Gastroesophageal sphincter (tissue), 4 donors: ENCODE results near the gene TFAM. TPM values are rescaled to one million over a fixed set of nuclear protein-coding genes. Genes with fewer than 3 reads are reported as not detected.

ENCODE experiments used
- ATAC-seq: fragments of 150-250 bp; one replicate; pipeline ENCODE4 v1.9.1; 2016; ENCODE audit warnings: mild to moderate bottlenecking, moderate library complexity
- H3K27ac ChIP-seq, 4 donors: fragments of 200-600 bp; sonication (generic) in 3 of 4; 1 replicate in 3 of 4; 2 replicates in 1 of 4; pipeline ENCODE4 v1.5.1; 2016 to 2019
- H3K27me3 ChIP-seq: fragments of 200-600 bp; sonication (generic); one replicate; pipeline ENCODE4 v1.5.1; 2019
- H3K36me3 ChIP-seq, 2 donors: fragments of 200-600 bp; sonication (generic); one replicate each; pipeline ENCODE4 v1.5.1; 2019; ENCODE audit warnings: control low read depth in 1 of 2
- H3K4me1 ChIP-seq, 3 donors: fragments of 200-600 bp; sonication (generic); 1 replicate in 2 of 3; 2 replicates in 1 of 3; pipeline ENCODE4 v1.5.1; 2016 to 2019; ENCODE audit warnings: control low read depth in 2 of 3
- H3K4me3 ChIP-seq, 2 donors: fragments of 200-600 bp; sonication (generic); one replicate each; pipeline ENCODE4 v1.5.1; 2019; ENCODE audit warnings: mild to moderate bottlenecking in 1 of 2, moderate library complexity in 1 of 2
- H3K9me3 ChIP-seq, 3 donors: fragments of 200-600 bp; sonication (generic); one replicate each; pipeline ENCODE4 v1.5.1; 2017 to 2019; ENCODE audit warnings: control low read depth in 2 of 3
- CTCF ChIP-seq, 4 experiments: fragments of 200-600 bp in 2 of 4; fragments of 450-650 bp in 2 of 4; sonication (generic) in 1 of 4; IDR thresholded peaks; one replicate each; pipeline ENCODE4 v1.5.1; 2017 to 2019; ENCODE audit warnings: antibody characterized with exemption in 4 of 4, mild to moderate bottlenecking in 2 of 4, moderate library complexity in 2 of 4
- EP300 ChIP-seq: sonication (generic); formaldehyde crosslinking; IDR thresholded peaks from one replicate; pipeline ENCODE4 v1.6.1; 2017; ENCODE audit warnings: antibody characterized with exemption, mild to moderate bottlenecking
- POLR2A ChIP-seq, 2 donors: fragments of 450-650 bp; IDR thresholded peaks; one replicate each; pipeline ENCODE4 v1.6.1; 2017; ENCODE audit warnings: antibody characterized with exemption in 2 of 2, mild to moderate bottlenecking in 2 of 2, moderate library complexity in 1 of 2
- POLR2AphosphoS5 ChIP-seq: sonication (generic); formaldehyde crosslinking; IDR thresholded peaks from one replicate; pipeline ENCODE4 v1.6.1; 2017; ENCODE audit warnings: antibody characterized with exemption
- WGBS, 2 donors: methylation state at CpG; one replicate each; pipeline ENCODE4 v1.1.5; 2018; ENCODE audit warnings: low coverage in 1 of 2; 5-methylcytosine and 5-hydroxymethylcytosine counted together
- total RNA-seq, 4 donors: library from RNA; depleted of rRNA; stranded (reverse); fragments of >200 nt; gene quantifications; one replicate each; pipeline ENCODE4 v1.1.0, GENCODE V29; 2016

TFAM gene
- total RNA-seq, 4 donors from 2014 or later, result 17.5 to 29.1 (median 21.2) TPM

DNA sequence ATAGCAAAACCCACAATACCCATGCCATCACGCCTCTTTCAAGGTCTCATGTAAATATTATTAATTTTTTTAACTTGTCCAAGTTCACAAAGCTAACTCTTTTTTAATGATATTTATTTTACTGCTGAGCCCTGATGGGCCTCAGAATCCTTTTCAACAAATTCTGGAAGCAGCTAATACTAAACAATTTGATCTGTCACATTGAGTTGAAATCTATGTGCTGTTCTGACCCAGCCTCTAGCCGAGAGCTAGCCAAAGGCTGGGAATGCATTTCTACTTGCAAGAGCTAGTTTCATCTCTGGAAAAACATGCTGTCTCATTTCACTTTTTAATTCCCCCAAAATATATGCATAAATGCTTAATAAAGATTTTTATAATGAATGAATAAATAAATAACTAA, 47.9 kb downstream of the TFAM start:
- no peaks in the 10 kb centered on the region for H3K36me3 ChIP-seq
- 23 to 50% methylated on average over 2 of the region's 2 CpGs for WGBS, 2 donors
- H3K9me3 ChIP-seq, result no peaks in the 10 kb centered on the region
- no peaks in the 10 kb centered on the region for H3K27me3 ChIP-seq
- H3K27ac ChIP-seq, result no peak overlapping the region
- ATAC-seq, result no peak
- peaks cover 0 to 29% (median 0%) of the 10 kb centered on the region in 3 donors for H3K4me1 ChIP-seq
- H3K4me3 ChIP-seq, result no peak overlapping the region
- no peak for TF ChIP-seq POLR2A (IDR thresholded peaks at IDR 0.05)
- TF ChIP-seq POLR2AphosphoS5, result no peak
- no peak for TF ChIP-seq EP300
- no peak for TF ChIP-seq CTCF (IDR thresholded peaks at IDR 0.05)

DNA sequence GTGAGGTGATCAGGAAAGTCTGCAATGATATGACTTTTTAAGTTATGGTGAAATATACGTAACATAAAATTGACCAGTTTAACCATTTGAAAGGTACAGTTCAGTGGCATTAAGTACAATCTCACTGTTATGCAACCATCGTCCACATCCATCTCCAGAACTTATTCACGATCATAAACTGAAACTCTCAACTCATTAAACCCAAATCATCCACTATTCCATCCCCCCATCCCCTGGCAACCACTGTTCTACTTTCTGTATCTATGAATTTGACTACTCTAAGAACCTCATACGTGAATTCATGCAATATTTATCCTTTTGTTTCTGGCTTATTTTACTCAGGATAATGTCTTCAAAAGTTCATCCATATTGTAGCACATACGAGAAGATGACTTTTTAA, 48.4 kb downstream of the TFAM start:
- Histone ChIP-seq H3K27ac (no peak overlapping the region), H3K4me3 (no peak overlapping the region), H3K4me1 (peaks cover 0 to 31% (median 0%) of the 10 kb centered on the region in 3 donors), H3K36me3 (no peaks in the 10 kb centered on the region), H3K9me3 (no peaks in the 10 kb centered on the region), H3K27me3 (no peaks in the 10 kb centered on the region)
- 70 to 75% methylated on average over 5 of the region's 5 CpGs for WGBS, 2 donors
- ATAC-seq, result no peak
- TF ChIP-seq POLR2AphosphoS5, result no peak
- no peak for TF ChIP-seq POLR2A (IDR thresholded peaks at IDR 0.05)
- no peak for TF ChIP-seq EP300
- no peak for TF ChIP-seq CTCF (IDR thresholded peaks at IDR 0.05)

DNA sequence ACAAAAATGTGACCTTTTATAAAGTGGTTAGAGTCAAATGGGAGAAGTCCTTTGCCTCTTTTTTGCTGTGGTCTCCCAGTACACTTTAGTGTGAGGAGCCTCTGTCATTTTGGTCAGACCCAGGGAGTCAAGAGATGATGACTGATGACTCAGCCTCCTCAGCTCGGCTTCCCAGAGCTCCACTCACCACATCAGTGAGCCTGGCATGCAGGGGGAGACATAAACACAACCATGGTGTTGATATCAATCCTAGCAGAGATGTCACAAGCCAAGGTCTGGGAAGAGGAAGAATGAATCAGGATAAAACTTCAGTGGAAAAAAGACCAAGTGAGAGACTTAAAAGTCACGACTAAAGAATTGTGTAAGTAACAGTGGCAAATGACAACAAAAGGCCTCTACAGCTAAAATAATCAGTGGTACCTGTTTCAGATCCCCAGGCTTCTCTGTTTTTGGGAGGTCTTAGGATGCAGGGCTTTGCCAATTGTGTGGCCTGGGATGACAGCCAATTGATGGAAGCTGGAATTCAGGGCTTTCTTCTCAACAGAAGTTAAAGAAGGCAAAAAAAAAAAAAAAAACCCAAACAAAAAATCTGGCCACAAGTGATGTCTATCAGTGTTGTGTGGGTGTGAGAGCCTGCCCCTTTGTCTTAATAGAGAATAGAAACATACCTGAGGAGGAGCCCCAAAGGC, 50.2 kb downstream of the TFAM start:
- Histone ChIP-seq H3K27ac (no peak overlapping the region), H3K27me3 (no peaks in the 10 kb centered on the region), H3K4me3 (no peak overlapping the region), H3K36me3 (no peaks in the 10 kb centered on the region), H3K4me1 (peaks cover 0 to 36% (median 0%) of the 10 kb centered on the region in 3 donors), H3K9me3 (no peaks in the 10 kb centered on the region)
- 0 to 13% methylated on average over 1 to 2 of the region's 2 CpGs for WGBS, 2 donors
- peak; percentile 59 for ATAC-seq
- TF ChIP-seq EP300 (no peak), POLR2AphosphoS5 (peak; percentile 44)

DNA sequence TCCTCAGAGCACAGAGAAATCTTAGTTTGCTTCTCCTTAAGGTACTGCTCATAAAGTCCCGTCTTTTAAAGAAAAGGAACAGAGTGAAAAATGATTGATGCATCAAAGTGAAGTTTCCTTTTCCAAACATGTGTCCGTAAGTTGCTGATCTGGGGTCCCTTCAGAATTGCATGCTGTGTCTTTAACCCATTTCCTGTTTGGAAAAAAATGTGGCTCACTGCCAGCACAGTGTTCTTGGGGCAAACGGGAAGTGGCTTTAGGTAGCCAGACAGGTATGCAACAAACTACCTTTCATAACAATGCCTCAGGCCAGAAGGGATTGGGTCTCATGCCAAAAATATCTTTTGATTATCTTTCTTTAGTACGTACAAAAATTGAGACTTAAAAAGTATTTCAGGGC, 50.9 kb downstream of the TFAM start:
- H3K4me1 ChIP-seq, result peaks cover 0 to 36% (median 0%) of the 10 kb centered on the region in 3 donors
- no peak for ATAC-seq
- H3K36me3 ChIP-seq, result no peaks in the 10 kb centered on the region
- H3K9me3 ChIP-seq, result no peaks in the 10 kb centered on the region
- no peaks in the 10 kb centered on the region for H3K27me3 ChIP-seq
- H3K27ac ChIP-seq, result no peak overlapping the region
- H3K4me3 ChIP-seq, result no peak overlapping the region
- no peak for TF ChIP-seq POLR2AphosphoS5
- TF ChIP-seq CTCF (IDR thresholded peaks at IDR 0.05), result no peak
- no peak for TF ChIP-seq EP300
- no peak for TF ChIP-seq POLR2A (IDR thresholded peaks at IDR 0.05)
- WGBS, 2 donors, result 53 to 55% methylated on average over 4 of the region's 4 CpGs

DNA sequence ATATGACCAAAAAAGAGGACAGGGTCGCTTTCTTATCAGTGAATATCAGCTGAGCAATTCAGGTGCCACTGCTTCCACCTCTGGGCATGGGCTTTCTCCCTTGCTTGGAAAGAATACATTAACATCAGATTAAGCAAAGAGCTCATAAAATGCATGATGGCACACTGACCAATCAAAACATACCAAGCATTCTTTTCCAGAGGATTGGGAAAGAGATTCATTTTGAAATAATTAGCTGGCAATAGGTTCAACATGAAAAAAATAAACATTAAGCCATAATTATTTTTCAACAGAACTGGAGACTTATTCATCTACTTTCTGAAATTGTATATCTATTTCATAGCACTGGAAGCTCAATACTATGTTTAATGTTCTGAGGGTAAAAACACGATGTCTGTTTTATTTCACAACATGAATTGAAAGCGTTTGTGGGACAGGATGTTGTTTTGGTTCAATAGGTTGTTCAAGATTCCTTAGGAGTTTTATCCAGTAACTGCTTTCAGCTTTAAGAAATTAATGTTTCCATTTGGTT, 53.2 kb downstream of the TFAM start:
- Histone ChIP-seq H3K27ac (no peak overlapping the region), H3K36me3 (no peaks in the 10 kb centered on the region), H3K4me1 (peaks cover 0 to 21% (median 0%) of the 10 kb centered on the region in 3 donors), H3K9me3 (no peaks in the 10 kb centered on the region), H3K4me3 (no peak overlapping the region), H3K27me3 (no peaks in the 10 kb centered on the region)
- WGBS, 2 donors, result 37 to 51% methylated on average over 3 of the region's 3 CpGs
- ATAC-seq, result peak; percentile 28
- no peak for TF ChIP-seq CTCF (IDR thresholded peaks at IDR 0.05)
- no peak for TF ChIP-seq EP300
- no peak for TF ChIP-seq POLR2A (IDR thresholded peaks at IDR 0.05)
- peak; percentile 11 for TF ChIP-seq POLR2AphosphoS5
